ENCODE results near the gene IL17RC. TPM values are rescaled to one million over a fixed set of nuclear protein-coding genes. Genes with fewer than 3 reads are reported as not detected.

Gene IL17RC
- total and polyA plus RNA-seq, 2 of the 4 experiments (the other 2 are of a cell fraction), result 20.8 to 28.3 TPM

GRCh38 chr3:9949115-9949514 is 32.2 kb downstream of the IL17RC start:
- Histone ChIP-seq H3K36me3 (ENCODE audit: control insufficient read depth, insufficient read depth, low read length) (no peaks in the 10 kb centered on the region; the same call in 1 of the 2 replicates), H4K20me1 (ENCODE audit: insufficient read depth, low read length) (no peaks in the 10 kb centered on the region; the same call in 1 of the 2 replicates), H3K79me1 (ENCODE audit: low read depth in 1 of 2, low read length in 2 of 2) (no peaks in the 10 kb centered on the region), H2BK20ac (ENCODE audit: low read depth, low read length) (no peak overlapping the region), H4K8ac (ENCODE audit: low read depth in 2 of 2, low read length in 2 of 2) (no peak overlapping the region), H2AK9ac (replicated peaks; ENCODE audit: low read depth, low read length, poor library complexity) (no peak overlapping the region), H3K56ac (ENCODE audit: extremely low read depth, insufficient read depth, low read length) (no peak overlapping the region), H3K14ac (replicated peaks; ENCODE audit: low read depth, low read length) (no peak overlapping the region), H3K9me3 (ENCODE audit: control insufficient read depth, insufficient read depth, low read length) (no peaks in the 10 kb centered on the region), H3K4ac (ENCODE audit: low read depth, low read length) (no peak overlapping the region), H3K27ac (ENCODE audit: insufficient read depth, low read length) (no peak overlapping the region), H2AFZ (replicated peaks; ENCODE audit: low read length, poor library complexity) (no peak overlapping the region), H3K9ac (ENCODE audit: low read depth, low read length) (no peak overlapping the region), H4K91ac (ENCODE audit: insufficient read depth, low read depth, low read length) (no peak overlapping the region), H3K23ac (ENCODE audit: low read depth, low read length) (no peak overlapping the region), H3K27me3 (ENCODE audit: control insufficient read depth, insufficient read depth, low read length) (no peaks in the 10 kb centered on the region), H3K9me1 (ENCODE audit: insufficient read depth, low read length) (peaks cover 5% of the 10 kb centered on the region), H2BK5ac (ENCODE audit: low read depth, low read length, poor library complexity, severe bottlenecking) (no peak overlapping the region), H2BK15ac (ENCODE audit: low read depth, low read length) (no peak overlapping the region), H2BK120ac (ENCODE audit: low read depth, low read length) (no peak overlapping the region), H3K18ac (ENCODE audit: low read depth, low read length) (no peak overlapping the region), H4K5ac (ENCODE audit: low read depth, low read length) (no peak overlapping the region), H2AK5ac (ENCODE audit: low read depth, low read length) (no peak overlapping the region), H3K4me2 (ENCODE audit: low read depth, low read length) (no peak overlapping the region), H3K4me3 (ENCODE audit: insufficient read depth, low read depth, low read length) (no peak overlapping the region), H3K4me1 (ENCODE audit: control insufficient read depth, insufficient read depth, low read length) (peaks cover 10% of the 10 kb centered on the region; the same call in 1 of the 2 replicates)
- in situ Hi-C loops (cut with MboI; ENCODE audit: low sequenced_read_pairs), result no loop called here
- no peak for TF ChIP-seq FOS (IDR thresholded peaks at IDR 0.05; ENCODE audit: low read depth, low read length)
- no peak for TF ChIP-seq RFX5 (IDR thresholded peaks at IDR 0.05; ENCODE audit: low read depth, low read length)
- TF ChIP-seq BHLHE40 (IDR thresholded peaks at IDR 0.05; ENCODE audit: low read depth, low read length), result no peak
- no peak for TF ChIP-seq CHD1 (IDR thresholded peaks at IDR 0.05; ENCODE audit: low read depth, low read length)
- no peak for TF ChIP-seq USF2 (IDR thresholded peaks at IDR 0.05; ENCODE audit: low read depth, low read length)
- TF ChIP-seq POLR2A (IDR thresholded peaks at IDR 0.05; ENCODE audit: low read depth, low read length), result no peak
- TF ChIP-seq MXI1 (IDR thresholded peaks at IDR 0.05; ENCODE audit: borderline replicate concordance, low read depth, low read length), result no peak
- no peak for TF ChIP-seq MAZ (IDR thresholded peaks at IDR 0.05; ENCODE audit: borderline replicate concordance, low read depth, low read length)
- TF ChIP-seq ELK1 (IDR thresholded peaks at IDR 0.05; ENCODE audit: borderline replicate concordance, low read depth, low read length), result no peak
- intact Hi-C loops (cut with micrococcal nuclease), result no loop called here
- POLR2A ChIA-PET (ENCODE audit: unreplicated experiment), result no interaction called here
- BruUV-seq (replicated peaks), result no TSS peak
- 100% methylated on average over 1 of the region's 7 CpGs; no CpG with 5 or more reads in 1 of the 2 experiments for WGBS, 2 experiments (ENCODE audit: extremely low coverage in 2 of 2, insufficient read length in 1 of 2)
- DNase-seq (no peak), ATAC-seq (ENCODE audit: low read depth) (no peak)
- CTCF ChIA-PET, result no interaction called here
- dilution Hi-C loops (cut with HindIII; ENCODE audit: low sequenced_read_pairs, unreplicated experiment), result no loop called here
